GM10847 (cell line): ENCODE data around the gene CDADC1.

Experiments used
- POLR2A ChIP-seq: IDR thresholded peaks from 2 replicates; pipeline ENCODE4 v1.6.1; 2011; ENCODE audit not compliant: insufficient read length; ENCODE audit errors: extremely low read depth

The CDADC1 gene

GRCh38 chr13:49247643-49248621 lies at the start of gene CDADC1:
CDADC1 (plus strand) TSS chr13:49247925; CDS start chr13:49248038, 113 bp downstream.
- peak; percentile 82 for TF ChIP-seq POLR2A

DNA sequence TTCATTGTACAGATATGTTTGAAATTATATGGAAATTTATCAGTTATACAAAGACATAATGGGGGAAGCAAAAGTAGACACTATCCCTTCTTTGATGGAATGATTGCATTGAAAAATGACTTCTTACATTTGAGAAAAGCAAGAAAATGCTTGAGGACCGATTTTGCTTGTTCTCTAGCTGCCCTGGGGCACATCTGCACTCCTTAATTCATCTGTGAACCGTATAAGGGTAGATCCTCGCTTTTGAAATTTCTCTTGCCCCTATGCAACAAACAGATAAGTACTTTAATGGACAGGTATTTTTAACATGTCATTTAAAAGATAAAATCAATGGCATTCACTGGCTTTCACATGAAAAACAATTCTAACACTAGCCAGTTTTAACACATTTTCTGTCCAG lies 41.1 kb upstream of the CDADC1 start:
- no peak for TF ChIP-seq POLR2A

- no peak for TF ChIP-seq POLR2A
Observed at GRCh38 chr13:49208619-49209018, 39.1 kb upstream of the CDADC1 start.

GRCh38 chr13:49210114-49210513 lies 37.6 kb upstream of the CDADC1 start:
- no peak for TF ChIP-seq POLR2A

GRCh38 chr13:49210669-49211068 lies 37.1 kb upstream of the CDADC1 start:
- no peak for TF ChIP-seq POLR2A

GRCh38 chr13:49213539-49213938 lies 34.2 kb upstream of the CDADC1 start:
- no peak for TF ChIP-seq POLR2A

DNA sequence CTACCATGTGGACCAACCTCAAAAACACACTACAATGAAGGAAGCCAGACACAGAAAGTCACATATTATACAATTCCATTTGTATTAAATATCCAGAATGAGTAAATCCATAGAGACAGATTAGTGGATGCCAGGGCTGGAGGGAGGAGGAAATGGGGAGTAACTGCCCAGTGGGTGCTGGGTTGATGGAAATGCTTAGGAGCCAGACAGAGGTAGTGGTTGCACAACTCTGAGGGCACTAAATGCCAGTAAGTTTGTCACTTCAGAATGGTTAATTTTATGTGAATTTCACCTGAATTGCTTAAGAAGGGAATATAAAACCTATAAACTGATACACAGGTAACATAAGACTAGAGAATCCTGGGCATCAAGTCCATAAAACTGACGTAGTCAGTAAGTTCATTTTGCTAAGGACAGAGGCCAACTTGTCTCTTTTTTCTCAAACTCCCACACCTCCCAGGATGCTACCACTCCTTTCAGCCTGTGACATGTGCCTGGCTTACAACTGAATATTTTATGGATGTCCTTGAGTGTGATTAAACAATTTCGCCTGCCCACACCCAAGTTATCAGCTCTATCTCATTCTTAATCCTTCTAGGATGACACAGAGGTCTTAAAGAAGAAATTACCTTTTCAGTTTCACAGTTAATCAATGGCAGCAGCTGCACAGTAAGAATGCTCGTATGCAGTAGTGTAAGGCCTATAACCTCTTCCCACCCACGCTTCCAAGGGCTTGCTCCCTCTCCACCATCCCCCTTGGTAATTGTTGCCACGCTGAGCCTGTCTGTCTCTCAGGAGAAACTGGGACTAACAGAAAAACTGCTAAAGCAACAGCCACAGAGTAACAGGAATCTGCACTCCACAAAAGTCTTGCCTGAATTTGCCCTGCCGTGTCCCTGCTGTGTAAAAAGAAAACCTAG lies 33.5 kb upstream of the CDADC1 start:
- TF ChIP-seq POLR2A = no peak

DNA sequence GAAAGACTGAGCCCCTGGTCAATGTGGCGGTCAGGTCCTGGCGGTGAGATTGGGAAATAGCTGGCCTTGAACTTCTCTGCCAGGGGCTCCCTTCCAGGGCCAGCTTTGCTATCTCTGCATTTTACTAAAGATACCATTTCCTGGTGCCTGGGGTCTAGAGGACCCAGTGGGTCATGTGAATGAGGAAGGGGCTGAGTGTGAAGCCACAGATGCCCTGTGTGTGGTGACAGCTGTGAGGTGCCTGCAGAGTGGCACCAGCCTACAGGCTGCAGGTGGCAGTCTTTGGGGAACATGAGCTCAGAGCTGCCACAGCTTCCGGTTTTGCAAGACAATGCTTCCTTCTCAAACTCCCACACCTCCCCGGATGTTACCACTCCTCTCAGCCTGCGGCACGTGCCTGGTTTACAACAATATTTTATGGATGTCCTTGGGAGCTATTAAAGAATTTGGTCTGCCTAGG lies 32.8 kb upstream of the CDADC1 start:
- no peak for TF ChIP-seq POLR2A

DNA sequence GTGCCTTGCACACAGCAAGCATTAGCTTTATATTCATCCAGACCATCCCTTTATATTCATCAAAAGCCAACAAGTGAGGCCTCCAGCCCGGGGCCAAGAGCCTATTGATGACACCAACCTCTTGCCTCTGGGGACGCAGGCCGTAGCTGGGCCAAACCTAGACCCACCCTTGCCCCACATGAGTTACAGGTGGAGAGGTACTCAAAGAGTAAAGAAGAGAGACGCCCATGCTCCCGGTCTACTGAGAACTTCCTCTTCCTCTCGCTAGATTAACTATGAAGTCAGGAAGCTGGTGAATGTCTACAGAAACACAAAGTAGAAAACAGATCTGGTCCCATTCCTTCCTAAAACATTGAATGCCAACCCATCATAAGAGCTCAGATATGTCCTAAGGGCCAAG lies 31.4 kb upstream of the CDADC1 start:
- TF ChIP-seq POLR2A = no peak

GRCh38 chr13:49217962-49218492 lies 29.7 kb upstream of the CDADC1 start:
- TF ChIP-seq POLR2A = no peak

DNA sequence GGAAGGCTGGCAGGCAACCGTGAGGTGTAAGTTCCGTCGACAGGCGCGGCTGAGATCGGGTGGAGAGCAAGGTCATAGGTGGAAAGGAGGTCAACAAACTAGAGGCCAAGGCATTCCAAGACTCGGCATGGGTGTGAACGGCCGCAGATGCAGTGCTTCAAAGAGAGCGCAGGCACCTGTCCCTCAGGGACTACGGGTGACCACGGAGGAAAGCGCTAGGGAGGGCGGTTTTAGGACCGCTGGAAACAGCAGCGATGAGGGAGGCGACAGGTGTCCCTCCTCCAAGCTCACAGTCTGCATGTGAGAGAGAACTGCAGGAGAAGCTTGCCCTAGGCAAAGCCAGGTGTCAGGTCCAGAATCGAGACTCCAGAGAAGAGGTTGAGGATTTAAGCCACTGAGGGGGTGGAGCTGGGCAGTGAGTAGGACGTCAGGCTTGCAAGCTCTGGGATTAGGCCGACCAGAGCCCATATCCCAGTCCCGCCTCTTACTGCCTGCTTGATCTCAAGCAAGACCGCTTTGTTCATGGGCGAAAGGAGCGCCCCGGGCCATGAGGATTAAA lies 29.2 kb upstream of the CDADC1 start:
- TF ChIP-seq POLR2A = no peak

DNA sequence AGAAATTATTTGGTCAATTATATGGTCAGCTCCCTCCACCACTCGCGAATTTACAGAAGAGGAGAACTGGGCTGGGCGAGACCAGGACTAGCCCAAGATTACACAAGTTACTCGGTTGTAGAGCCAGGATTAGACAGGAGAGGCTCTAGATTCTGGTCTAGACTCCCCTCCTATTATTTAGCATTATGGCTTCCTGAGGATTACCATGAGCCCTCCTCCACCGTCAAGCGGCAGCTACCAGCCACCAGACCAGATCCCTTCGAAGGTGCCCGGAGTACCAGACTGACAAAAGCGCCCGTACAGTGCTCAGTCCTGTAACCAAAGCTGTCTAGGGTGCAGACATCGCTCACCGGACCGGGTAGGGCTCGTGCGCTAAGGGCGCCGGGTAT lies 28.1 kb upstream of the CDADC1 start:
- TF ChIP-seq POLR2A = no peak

DNA sequence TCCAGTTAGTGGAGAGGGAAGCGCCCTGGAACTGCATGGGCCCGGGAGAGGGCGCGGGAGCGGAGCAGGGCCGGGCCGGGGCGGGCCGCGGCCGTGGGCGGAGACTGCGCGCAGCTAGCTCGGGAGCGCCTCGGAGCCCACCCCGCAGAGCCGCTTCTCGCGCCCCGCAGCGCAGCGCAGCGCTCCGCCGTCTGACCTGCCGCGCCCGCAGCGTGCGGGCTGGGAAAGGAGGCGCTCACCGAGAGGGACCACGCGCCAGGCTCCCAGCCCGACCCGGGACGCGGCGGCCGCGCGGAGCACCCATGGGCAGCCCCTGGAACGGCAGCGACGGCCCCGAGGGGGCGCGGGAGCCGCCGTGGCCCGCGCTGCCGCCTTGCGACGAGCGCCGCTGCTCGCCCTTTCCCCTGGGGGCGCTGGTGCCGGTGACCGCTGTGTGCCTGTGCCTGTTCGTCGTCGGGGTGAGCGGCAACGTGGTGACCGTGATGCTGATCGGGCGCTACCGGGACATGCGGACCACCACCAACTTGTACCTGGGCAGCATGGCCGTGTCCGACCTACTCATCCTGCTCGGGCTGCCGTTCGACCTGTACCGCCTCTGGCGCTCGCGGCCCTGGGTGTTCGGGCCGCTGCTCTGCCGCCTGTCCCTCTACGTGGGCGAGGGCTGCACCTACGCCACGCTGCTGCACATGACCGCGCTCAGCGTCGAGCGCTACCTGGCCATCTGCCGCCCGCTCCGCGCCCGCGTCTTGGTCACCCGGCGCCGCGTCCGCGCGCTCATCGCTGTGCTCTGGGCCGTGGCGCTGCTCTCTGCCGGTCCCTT lies 27.5 kb upstream of the CDADC1 start, which contains the start of gene MLNR:
Gene MLNR, plus strand, starts transcription at position 303 of the 820 bp plus-strand sequence. Its CDS starts 0 bp downstream, at position 303.
- no peak for TF ChIP-seq POLR2A
